GM18526 (cell line): ENCODE data around the gene USH1G.

ENCODE experiments used
- POLR2A ChIP-seq: IDR thresholded peaks from 3 replicates; pipeline ENCODE4 v1.6.1; 2011; ENCODE audit not compliant: insufficient read length; ENCODE audit errors: extremely low read depth

Gene USH1G

GRCh38 chr17:74959826-74960515 is 36.9 kb upstream of the USH1G start:
- no peak for TF ChIP-seq POLR2A

GRCh38 chr17:74957935-74958740 is 35.1 kb upstream of the USH1G start:
- TF ChIP-seq POLR2A: no peak

DNA sequence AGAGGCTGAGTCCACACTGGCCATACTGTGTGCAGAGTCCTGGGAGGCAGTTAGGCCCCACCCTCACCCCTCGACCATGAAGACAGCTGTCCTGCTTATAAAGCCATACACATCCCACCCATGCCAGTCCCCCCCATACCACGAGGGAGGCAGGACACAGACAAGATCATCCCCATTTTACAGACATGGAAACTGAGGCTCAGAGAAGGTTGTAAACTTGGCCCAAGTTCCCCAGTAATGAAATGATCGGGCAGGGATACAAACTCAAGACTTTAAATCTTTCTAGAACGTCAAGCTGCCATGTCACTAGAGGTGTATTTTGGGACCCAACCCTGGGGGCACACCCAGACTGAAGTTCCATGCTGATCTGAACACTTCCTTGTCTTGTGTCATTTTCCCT is 33.0 kb upstream of the USH1G start:
- TF ChIP-seq POLR2A: no peak

DNA sequence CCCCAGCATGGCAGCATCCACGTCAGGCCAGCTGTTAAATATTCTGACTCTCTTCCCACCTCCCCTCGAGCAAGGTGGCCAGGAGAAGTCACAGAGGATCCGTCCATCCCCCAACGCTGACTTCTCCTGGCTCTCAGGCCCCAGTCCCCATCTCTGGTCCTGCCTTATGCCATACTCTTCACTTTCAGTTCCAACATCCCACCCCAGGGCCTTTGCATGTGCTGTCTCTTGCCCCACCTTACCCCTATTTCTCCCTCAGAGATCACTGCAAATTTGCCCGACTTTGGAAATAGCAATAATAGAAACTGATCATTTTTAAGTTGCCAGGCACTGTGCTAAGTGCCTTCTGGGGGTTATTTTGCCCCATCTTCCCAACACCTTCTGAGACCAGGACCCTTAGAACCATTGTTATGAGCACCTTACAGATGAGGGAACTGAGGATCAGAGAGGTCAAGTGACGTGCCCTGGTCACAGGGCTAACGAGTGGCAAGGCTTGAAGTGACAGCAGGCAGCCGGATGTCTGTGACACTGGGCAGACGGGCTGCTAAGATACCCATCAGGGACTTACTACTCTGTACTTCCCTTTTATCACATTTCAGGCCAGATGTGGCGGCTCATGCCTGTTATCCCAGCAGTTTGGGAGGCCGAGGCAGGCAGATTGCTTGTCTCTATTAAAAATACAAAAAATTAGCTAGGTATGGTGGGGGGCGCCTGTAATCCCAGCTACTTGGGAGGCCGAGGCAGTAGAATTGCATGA is 31.8 kb upstream of the USH1G start:
- no peak for TF ChIP-seq POLR2A

DNA sequence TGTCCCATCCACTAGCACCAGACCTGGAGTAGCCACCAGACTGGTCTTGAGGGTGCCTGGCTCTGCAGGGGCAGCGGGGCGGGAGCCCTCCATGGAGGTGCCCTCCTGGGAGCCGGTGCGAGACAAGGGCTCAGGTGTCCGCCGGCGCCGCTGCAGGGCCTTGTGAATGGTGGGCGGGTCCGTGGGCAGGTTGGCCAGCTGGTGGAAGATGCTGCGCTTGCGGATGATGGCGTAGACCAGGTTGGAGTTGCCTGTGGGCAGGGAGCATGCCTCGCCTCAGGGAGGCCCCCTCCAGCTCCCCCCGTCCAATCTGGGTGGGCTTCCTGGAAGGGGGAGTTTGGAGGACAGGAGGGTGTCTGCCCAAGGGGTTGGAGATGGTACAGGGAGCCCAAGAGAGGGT is 31.1 kb upstream of the USH1G start:
- TF ChIP-seq POLR2A: no peak

DNA sequence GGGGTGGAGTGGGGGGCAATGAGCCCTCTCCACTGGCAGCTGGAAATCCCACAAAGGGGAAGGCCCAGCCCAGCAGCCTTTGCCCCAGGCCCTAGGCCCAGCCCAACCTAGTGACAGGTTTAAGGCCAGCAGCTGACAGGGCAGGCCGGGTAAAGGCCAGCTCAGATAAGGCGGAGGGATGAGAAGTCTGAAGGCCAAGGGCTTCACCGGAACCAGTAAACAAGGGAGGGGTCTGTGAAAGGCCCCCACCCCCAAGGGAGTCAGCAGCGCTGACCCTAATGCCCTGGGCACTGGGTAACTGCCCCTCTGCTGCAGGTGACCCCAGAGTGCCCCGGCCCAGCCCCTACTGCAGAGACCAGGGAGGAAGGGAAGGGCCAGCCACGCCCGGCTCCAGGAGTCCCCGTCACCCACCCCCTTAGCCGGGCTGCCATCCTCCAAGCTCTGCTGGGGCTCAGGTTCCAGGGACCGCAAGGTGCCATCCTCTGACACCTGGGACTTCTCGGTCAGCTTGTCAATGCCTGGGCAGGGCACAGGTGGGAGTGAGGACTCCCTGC is 30.2 kb upstream of the USH1G start:
- TF ChIP-seq POLR2A: no peak

- no peak for TF ChIP-seq POLR2A
Measured at GRCh38 chr17:74952431-74953133, 29.5 kb upstream of the USH1G start.

DNA sequence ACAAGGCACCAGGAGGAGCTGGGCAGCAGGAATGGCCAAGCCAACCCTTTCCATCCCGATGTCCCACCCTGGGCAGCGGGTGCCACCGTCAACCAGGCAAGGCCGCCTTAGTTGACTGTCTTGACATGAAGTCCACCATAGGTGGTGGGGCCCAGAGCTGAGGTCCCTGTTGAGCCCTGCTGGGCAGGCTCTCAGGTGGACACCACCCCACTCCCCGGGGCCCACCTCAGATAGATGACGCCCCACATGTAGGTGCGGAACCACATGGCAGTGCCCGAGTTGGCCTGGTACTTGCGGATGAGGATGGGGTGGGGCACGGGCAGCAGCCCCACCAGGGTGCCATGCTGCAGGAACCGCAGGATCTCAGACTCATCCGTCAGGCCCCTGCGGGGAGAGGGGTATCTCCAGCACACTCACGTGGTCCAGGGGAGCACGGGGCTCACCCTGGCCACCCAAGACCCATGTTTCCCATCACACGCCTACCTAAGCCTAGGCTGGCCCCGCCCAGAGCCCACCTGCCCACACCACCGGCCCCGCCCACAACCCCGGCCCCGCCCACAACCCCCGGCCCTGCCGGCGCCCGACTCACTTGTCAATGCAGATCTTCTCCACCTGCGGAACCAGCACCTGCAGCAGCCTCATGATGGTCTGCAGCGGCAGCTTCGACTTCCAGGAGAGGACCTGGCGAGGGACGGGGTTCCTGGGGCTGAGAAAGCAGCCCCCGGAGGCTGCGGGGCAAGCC is 28.8 kb upstream of the USH1G start:
- TF ChIP-seq POLR2A: no peak

GRCh38 chr17:74951065-74951464 is 28.0 kb upstream of the USH1G start:
- no peak for TF ChIP-seq POLR2A

- TF ChIP-seq POLR2A: no peak
Measured at GRCh38 chr17:74950207-74950606, 27.2 kb upstream of the USH1G start.

DNA sequence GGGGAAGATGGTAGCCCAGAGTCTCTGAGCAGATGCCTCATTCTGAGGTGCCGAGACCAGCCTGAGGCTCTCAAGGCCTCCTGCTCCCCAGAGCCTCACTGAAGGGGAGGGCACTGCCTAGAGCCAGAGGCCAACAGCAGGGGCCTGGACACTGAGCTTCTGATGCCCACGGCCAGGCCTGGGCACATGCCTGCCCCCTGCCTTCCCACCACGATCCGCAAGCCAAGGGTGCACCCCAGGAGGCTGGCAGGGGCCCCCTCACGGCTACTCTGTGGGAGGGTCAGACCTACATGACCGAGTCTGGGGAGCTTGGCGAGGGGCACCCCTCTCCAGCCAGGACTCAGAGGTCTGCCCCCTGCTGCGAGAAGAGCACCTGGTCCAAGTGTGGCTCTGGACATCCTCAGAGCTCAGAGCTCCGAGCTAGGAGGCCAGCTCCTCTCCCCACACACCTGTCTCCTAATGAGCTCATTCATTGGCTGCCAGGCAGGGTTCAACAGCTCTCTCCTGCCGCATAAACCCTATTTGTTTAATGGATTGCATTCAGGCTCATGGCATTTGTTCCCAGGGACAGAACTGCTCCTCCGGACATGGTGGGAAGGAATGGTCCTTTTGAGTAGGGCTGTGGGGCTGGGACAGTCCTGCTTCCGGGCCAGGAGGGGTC is 26.5 kb upstream of the USH1G start:
- no peak for TF ChIP-seq POLR2A

- no peak for TF ChIP-seq POLR2A
Measured at GRCh38 chr17:74947041-74947754, 24.1 kb upstream of the USH1G start.

GRCh38 chr17:74946641-74947040 is 23.6 kb upstream of the USH1G start:
- TF ChIP-seq POLR2A: no peak
